Kidney (tissue), 14 donors: Measurements from ENCODE around the gene NUDT9. TPM values are rescaled to one million over a fixed set of nuclear protein-coding genes. Genes with fewer than 3 reads are reported as not detected.
A peak's percentile ranks its signal among the peaks of the same experiment; 100 is the strongest.

Source experiments
- DNase-seq, 5 donors: peaks; one replicate each; pipeline ENCODE4 v3.0.0-alpha.2; 2013 to 2020
- FAIRE-seq: peaks from 2 replicates; lab custom pipeline; 2012; peaks lifted over from hg19 to GRCh38; lab: Jason Lieb, UNC
- H3K27ac ChIP-seq, 2 donors: one replicate each; pipeline ENCODE4 v1.7.0; 2013; ENCODE audit warnings: low read depth in 2 of 2, low read length in 2 of 2, inconsistent platforms in 1 of 2
- H3K27me3 ChIP-seq: one replicate; pipeline ENCODE4 v1.7.1; 2013; ENCODE audit warnings: low read length, inconsistent platforms; ENCODE audit not compliant: control insufficient read depth, insufficient read depth
- H3K36me3 ChIP-seq, 3 donors: one replicate each; pipeline versions ENCODE4 v1.7.0 to v1.7.1; 2013; ENCODE audit warnings: low read length in 3 of 3, control low read depth in 1 of 3, inconsistent platforms in 1 of 3; ENCODE audit not compliant: insufficient read depth in 3 of 3, control insufficient read depth in 2 of 3
- H3K4me1 ChIP-seq, 3 donors: one replicate each; pipeline versions ENCODE4 v1.7.0 to v1.7.1; 2013; ENCODE audit warnings: low read length in 3 of 3, inconsistent platforms in 1 of 3, low read depth in 1 of 3; ENCODE audit not compliant: control insufficient read depth in 2 of 3, insufficient read depth in 2 of 3
- H3K4me3 ChIP-seq, 3 donors: one replicate each; pipeline versions ENCODE4 v1.7.0 to v1.8.1; 2013; ENCODE audit warnings: low read length in 3 of 3, control low read depth in 1 of 3, inconsistent platforms in 1 of 3
- H3K9ac ChIP-seq, 3 donors: one replicate each; pipeline versions ENCODE4 v1.7.0 to v1.7.1; 2013; ENCODE audit warnings: low read length in 3 of 3, control low read depth in 1 of 3, inconsistent platforms in 1 of 3
- H3K9me3 ChIP-seq, 3 donors: one replicate each; pipeline versions ENCODE4 v1.7.0 to v1.7.1; 2013; ENCODE audit warnings: low read length in 3 of 3, control low read depth in 1 of 3, inconsistent platforms in 1 of 3; ENCODE audit not compliant: control insufficient read depth in 2 of 3, insufficient read depth in 1 of 3
- CTCF ChIP-seq: IDR thresholded peaks from 3 replicates; pipeline ENCODE4 v1.5.1; 2012; ENCODE audit warnings: mild to moderate bottlenecking, moderate library complexity, borderline replicate concordance; ENCODE audit not compliant: insufficient read depth; ENCODE audit errors: extremely low read depth
- intact Hi-C: fragments of 100-400 bp; cut with DNase I; formaldehyde crosslinking; loops from one replicate; pipeline ENCODE4 v1.11.1; 2022
- polyA plus RNA-seq: library from polyadenylated mRNA; stranded (reverse); fragments of 350-450 nt; fragmentation: Illumina TruSeq; extraction: RNeasy Lipid Tissue Mini Kit (QIAGEN cat#74804); gene quantifications from one replicate; pipeline ENCODE4 v1.2.3, GENCODE V29; 2014; ENCODE audit warnings: low read depth, low replicate concordance; ENCODE audit not compliant: insufficient read depth
- total RNA-seq: library from RNA; stranded (reverse); fragmentation: NEBNext Ultra II Directional; extraction: Animal tissue kit (Norgen Biotek cat#: 25700); gene quantifications from one replicate; pipeline ENCODE4 v1.2.1, GENCODE V29; 2021
- donor health status: control.
- donor health status: control.
- donor health status: control.
- donor health status: control.
- donor health status: control.
- donor health status: DM: yes; HTN: yes; CAD: no.
- donor health status: Normal renal cell carcinoma (clear cell type).

NUDT9 gene
- total and polyA plus RNA-seq, 2 donors from 2014 or later = 30.4 to 49.5 TPM

GRCh38 chr4:87499403-87500091, 77.2 kb downstream of the NUDT9 start:
- Histone ChIP-seq H3K9me3 (no peaks in the 10 kb centered on the region), H3K27ac (no peak overlapping the region), H3K9ac (no peak overlapping the region), H3K27me3 (no peaks in the 10 kb centered on the region), H3K36me3 (no peaks in the 10 kb centered on the region), H3K4me3 (no peak overlapping the region), H3K4me1 (peaks cover 0 to 14% (median 6%) of the 10 kb centered on the region in 3 donors)
- TF ChIP-seq CTCF = no peak
- no peak for FAIRE-seq
- peak in 2 of 5 donors; percentile 14 to 30 for DNase-seq
- intact Hi-C loops = no loop called here

- FAIRE-seq (no peak), DNase-seq (no peak)
- no peak for TF ChIP-seq CTCF
- H3K27me3 ChIP-seq = no peaks in the 10 kb centered on the region
- H3K9ac ChIP-seq = no peak overlapping the region
- peaks cover 0 to 14% (median 6%) of the 10 kb centered on the region in 3 donors for H3K4me1 ChIP-seq
- H3K9me3 ChIP-seq = no peaks in the 10 kb centered on the region
- H3K27ac ChIP-seq = no peak overlapping the region
- no peaks in the 10 kb centered on the region for H3K36me3 ChIP-seq
- H3K4me3 ChIP-seq = no peak overlapping the region
- intact Hi-C loops = no loop called here
Observed at GRCh38 chr4:87500092-87500462, 77.7 kb downstream of the NUDT9 start.

GRCh38 chr4:87502580-87503238, 80.3 kb downstream of the NUDT9 start:
- Histone ChIP-seq H3K27ac (peak overlapping the region in 1 of 2 donors; percentile 3), H3K4me1 (peaks cover 0 to 14% (median 6%) of the 10 kb centered on the region in 3 donors), H3K9me3 (no peaks in the 10 kb centered on the region), H3K36me3 (no peaks in the 10 kb centered on the region), H3K27me3 (no peaks in the 10 kb centered on the region), H3K9ac (no peak overlapping the region), H3K4me3 (no peak overlapping the region)
- DNase-seq (no peak), FAIRE-seq (no peak)
- no peak for TF ChIP-seq CTCF
- intact Hi-C loops = no loop called here
